ENCODE measurements around the gene CBLN1.

- TF ChIP-seq GATA3 (IDR thresholded peaks at IDR 0.05; ENCODE audit: low read depth, low read length) (no peak), GATA2 (IDR thresholded peaks at IDR 0.05; ENCODE audit: low read depth, low read length) (no peak)
These were observed 45.4 kb downstream of the CBLN1 start for GRCh38 chr16:49236216-49236615.

Measured in SH-SY5Y (cell line).